ENCODE measurements around the gene SLC39A11.
"Not testable (repeated sequence)": the region's sequence is repeated elsewhere in the genome, so short reads cannot be mapped to it uniquely, and the experiment has no call there.

The SLC39A11 gene

DNA sequence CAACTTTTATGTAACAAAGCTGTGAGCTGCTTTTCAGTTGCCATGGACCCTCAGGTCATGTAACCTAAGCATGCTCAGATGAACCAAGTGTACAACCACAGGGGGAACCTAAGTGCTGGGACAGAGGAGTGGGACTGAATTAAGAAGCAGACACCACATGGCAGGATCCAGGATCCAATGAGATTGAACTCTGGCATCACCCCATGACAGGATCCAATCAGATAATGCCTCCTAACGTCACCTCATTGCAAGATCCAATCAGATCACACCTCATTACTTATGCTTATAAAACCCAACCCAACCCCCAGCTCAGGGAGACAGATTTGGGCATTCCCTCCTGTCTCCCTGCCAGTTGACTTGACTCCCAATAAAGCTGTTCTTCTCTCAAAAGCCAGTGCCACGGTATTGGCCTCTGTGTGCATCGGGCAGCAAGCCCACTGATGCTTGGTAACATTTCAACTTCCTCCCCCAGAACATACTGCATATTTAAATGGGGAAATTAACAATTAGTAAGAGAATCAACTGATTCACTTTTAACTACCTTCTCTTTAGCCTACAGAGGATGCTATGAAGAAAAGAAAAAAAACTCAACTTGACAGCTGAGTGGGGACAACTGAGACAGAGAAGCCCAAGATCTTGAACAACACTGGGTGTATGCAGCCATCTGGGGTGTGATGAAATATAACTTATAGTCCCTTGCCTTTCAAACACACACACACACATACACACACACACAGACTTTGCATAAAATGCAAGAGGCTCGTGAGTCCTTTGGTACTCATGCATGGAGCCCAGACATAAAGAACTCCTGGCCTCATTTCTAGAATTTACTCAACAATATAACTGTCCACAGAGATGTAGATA, 148.4 kb downstream of the SLC39A11 start:
- DNase-seq: no peak

DNA sequence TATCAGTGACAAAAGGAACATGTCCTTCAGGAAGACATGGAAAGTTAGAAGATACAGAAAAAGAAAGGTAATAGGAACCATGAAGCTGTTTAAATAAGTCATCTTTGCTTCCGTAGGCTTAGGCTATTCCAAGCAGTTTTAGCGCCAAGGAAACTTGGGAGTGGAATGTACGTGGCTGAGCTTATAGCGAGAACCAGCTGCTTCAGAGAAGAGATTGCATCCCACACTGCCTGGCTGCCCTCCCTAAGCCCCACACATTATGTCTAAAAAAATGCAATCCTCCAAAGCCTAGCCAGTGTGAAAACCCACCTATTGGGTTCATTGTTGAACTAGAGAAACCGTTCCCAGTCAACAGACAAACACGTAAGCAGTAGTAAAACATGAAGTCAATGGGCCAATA, 149.9 kb downstream of the SLC39A11 start:
- no peak for DNase-seq

DNA sequence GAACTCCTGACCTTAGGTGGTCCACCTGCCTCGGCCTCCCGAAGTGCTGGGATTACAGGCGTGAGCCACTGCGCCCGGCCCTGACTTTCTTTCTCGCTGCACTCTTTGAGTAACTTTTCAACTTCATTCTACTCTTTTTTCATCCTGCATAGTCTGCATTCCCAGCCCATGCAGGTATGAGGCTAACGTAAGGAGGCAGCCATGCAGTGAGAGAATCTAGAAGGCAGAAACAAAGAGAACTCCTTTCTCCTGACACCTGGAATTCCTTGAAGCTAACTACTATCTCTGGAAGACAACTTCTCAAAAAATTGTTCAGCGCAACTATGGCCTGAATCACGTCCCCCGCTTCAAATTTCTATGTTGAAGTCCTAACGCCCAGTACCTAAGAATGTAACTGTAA, 152.0 kb downstream of the SLC39A11 start:
- no peak for DNase-seq

DNA sequence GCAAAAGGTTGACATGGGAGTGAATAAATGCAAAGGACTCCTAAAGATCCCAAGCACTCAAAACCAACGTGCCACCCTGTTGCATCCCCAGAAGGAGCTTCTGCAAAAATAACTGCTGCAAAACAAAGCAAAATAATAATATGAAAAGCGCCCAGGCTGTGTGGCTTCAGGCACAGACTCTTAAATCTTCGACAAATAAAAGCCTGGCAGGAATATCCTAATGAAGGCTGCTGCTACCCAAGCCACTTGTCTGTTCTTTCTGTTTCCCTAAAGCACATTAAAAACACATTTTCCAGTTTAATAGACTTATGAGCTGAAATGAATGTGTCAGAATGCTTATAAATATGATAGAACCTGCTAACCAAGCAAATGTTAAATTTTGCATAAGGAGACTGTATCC, 154.0 kb downstream of the SLC39A11 start:
- DNase-seq: no peak

DNA sequence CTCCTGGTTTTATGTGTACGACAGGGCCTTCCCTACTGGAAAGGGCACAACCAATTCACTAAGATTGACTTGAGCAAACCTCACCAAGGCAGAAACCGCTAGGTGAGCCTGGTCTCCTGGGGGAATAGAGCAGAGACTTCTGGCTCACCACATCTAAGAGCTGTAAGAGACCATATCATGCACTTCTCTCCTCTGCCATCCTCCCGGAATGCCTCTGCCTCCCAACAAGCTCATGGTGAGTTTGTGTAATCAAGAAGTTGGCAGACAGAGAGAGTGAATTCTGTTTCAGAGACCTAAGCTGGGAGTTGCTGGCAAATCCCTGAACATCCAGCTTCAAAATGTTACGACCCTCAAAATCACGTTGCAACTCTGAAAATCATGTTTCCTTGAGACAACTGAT, 154.8 kb downstream of the SLC39A11 start:
- no peak for DNase-seq

DNA sequence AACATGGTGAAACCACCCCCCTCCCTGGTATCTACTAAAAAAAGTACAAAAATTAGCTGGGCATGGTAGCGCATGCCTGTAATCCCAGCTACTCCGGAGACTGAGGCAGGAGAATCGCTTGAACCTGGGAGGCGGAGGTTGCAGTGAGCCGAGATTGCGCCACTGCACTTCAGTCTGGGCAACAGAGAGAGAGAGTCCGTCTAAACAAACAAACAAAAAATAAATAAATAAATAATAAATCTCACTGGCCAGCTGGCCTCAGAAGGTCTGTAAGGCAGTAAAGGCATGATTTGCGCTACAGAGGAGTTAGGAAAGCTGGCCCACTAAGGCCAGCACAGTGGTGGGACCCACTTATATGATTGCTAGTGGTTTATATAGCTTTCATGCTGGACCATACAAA, 155.2 kb downstream of the SLC39A11 start:
- not testable (repeated sequence) for DNase-seq

DNA sequence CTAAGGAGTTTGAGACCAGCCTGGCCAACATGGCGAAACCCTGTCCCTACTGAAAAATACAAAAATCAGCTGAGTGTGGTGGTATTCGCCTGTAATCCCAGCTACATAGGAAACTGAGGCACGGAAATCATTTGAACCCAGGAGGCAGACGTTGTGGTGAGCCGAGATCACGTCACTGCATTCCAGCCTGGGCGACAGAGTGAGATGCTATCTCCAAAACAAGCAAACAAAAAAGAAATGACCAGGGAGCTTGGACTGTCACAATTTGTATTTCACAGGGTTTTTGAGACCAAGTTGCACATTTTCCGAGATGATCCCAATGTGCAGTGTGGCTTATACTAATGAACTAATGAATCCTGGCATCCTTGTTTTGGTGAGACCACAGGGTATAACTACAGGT, 156.5 kb downstream of the SLC39A11 start:
- DNase-seq: no peak

DNA sequence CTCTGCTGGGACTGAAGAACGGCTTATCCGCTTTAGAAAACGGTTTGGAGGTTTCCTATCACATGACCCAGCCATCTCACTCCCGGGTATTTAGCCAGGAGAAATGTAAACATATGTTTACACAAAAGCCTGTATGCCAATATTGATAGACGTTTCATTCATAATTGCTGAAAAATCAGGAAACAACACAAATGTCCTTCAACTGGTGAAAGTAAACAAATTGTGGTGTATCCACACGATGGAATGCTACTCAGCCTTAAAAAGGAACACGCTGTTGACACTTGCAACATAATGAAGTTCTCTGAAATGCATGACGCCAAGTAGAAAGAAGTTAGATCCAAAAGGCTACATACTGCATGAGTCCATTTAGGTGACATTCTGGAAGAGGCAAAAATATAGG, 157.6 kb downstream of the SLC39A11 start:
- DNase-seq: no peak

DNA sequence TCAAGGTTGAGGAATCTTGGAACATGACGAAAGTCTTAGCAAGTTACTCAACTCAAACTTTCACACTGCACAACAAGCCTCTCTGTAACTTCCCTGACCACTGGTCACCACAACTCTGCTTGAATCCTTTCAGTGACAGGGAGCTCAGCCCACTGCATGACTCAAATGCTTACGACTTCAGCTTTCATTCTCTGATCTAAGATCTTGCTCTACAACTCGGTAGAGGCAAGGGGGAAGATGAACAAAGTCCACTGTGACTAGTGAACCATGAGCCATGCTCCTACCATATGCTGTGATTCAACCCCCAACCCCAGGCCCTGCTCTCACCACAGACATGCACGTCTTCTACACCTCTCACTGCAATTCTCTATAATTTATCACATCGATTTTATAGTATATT, 160.9 kb downstream of the SLC39A11 start:
- no peak for DNase-seq

DNA sequence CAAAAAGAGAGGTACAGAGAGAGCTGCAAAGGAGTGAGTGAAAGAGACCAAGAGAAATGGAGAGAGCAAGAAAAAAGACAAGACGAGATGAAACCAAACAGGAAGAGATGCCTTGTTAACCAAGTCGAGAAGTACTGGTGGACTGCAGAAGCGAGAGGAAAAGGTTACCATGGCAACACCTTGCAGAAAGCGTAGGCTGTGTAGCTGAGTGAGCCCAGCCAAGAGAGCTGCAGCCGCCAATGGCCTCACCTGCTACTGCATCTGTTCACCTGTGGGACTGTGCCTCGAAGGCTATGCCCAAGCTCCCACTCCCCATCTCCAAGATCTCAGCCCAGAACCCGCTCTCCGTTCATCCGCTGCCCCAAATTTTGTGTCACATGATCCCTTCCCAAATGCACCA, 161.3 kb downstream of the SLC39A11 start:
- DNase-seq: peak; percentile 30

DNA sequence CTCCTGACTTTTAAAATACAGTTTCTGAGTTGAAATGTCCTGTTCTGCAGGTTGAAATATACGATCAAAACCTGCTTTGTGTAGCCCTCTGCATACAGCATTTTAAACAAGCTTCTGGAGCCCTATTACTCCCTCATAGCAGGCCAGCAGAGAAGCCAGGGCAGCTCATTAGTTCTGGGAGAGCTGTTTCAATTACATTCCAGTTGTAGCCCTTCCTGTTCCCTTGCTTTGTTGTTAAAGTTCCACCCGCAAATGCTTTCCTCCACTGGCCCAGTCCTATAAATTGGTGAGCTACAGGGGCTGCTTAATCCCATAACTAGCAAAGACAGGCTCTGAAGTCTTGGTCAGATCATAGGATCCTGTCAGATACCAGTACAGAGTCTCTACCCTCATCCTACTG, 162.5 kb downstream of the SLC39A11 start:
- DNase-seq: no peak

DNA sequence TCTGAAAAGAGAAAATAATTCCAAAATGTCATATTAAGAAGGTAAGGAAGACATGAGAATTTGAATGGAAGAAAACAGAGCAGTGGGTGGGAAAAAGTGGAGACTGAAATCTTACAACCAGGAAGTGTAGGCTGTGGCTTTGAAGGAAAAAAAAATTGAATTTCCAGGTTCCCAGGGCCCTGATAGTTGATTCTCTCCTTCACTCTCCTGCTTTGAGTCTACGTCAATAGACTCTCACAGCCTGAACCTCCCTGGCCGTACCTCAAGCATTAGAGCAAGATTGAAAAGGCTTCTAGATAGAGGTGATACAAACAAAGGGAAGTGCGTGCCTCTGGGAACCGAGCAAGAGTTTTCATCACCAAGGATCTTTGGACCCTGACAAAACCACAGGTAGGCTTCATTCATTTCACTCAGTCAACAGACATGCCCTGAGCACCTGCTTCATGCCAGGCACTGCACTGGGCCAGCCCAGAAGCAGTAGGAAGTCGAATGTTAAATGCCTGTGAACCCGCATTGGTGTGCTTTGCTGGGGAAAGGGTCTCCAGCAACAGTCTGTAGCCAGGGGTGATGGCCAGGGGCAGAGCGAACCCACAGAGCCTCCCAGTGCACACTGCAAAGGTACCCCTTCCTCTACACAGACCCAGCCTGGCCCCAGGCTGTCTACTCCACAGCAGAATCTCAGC, 163.9 kb downstream of the SLC39A11 start:
- DNase-seq: no peak

DNA sequence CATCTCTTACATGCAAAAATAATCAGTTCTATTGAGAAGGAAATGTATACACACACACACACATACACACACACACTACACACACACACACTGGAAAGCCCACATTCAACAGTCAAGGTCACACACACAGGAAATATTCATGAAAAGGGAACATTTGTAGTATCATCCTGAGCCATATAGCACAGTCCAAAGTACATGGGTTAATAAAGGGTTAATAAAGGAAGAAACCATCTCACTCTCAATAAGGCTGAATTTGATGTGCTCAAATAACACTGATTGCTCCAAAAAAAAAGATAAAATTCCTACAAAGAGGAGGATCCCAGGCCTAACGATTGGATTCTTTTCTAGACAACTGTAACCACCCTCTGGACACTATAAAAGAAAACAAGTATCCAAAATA, 164.7 kb downstream of the SLC39A11 start:
- no peak for DNase-seq

DNA sequence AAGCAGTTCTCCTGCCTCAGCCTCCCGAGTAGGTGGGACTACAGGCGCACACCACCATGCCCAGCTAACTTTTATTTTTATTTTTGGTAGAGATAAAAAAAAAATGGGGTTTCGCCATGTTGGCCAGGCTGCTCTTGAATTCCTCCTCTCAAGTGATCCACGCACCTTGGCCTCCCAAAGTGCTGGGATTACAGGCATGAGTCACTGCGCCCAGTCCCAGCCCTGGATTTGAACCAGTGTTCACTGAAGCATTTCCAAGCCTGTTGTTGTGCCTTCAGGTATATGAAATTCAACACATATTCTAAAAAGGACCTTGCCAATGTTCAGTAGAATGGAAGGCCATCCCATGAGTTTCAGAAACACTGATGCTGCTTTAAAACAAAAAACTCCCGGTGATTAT, 165.3 kb downstream of the SLC39A11 start:
- no peak for DNase-seq

DNA sequence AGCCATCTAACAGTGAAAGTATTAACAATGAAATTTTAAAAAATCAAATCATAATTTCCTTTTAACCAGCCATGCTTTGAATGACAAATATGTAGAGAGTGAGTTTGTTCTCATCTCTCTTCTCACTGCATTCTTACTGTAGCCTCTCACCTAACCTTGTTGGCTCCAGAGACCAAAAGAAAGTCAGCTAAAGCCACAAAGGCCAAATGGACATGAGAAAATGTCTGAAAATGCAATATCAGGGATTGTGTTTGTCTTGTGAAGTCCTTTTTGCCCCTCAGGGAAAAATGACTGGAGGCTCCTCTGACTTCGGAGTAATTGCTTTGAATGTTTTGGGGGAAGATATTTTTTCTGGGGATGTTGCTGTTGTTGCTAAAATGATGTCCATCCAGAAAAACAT, 166.3 kb downstream of the SLC39A11 start:
- DNase-seq: no peak

DNA sequence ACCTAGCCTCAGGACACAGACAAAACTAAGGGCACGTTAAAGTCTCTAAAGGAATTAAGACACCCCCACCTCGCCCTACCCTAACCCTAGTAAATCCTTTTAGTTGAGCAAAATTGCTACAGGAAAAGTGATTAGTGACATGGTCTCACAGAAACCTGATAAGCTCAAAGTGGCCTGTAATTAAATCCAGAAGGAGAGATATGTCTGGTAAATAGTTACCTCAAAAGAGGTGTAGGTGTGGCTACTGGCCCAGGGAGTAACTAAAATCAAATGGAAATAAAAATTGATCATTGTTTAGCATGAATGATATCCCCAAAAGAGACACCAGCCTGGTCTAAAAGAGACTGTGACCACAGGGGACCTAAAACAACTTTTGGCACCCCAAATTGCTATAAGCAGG, 168.3 kb downstream of the SLC39A11 start:
- DNase-seq: no peak

DNA sequence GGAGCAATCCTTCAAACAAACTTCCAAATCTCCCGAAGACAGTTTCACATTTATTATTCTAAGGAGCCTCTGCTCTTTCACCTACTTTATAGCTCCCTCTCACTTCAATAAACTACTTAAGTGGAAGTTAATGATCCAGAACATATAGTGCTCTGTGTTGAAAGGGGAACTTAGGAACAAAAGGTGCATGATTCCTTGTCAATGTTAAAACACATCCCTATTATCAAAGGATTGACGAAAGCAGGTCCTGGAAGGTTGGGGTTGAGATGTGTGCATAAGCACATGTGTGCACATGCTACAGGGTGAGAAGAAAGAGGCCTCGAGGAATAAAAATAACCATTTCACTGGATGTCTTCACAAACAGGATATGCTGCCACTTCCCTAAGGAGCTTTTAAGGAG, 170.3 kb downstream of the SLC39A11 start:
- no peak for DNase-seq

DNA sequence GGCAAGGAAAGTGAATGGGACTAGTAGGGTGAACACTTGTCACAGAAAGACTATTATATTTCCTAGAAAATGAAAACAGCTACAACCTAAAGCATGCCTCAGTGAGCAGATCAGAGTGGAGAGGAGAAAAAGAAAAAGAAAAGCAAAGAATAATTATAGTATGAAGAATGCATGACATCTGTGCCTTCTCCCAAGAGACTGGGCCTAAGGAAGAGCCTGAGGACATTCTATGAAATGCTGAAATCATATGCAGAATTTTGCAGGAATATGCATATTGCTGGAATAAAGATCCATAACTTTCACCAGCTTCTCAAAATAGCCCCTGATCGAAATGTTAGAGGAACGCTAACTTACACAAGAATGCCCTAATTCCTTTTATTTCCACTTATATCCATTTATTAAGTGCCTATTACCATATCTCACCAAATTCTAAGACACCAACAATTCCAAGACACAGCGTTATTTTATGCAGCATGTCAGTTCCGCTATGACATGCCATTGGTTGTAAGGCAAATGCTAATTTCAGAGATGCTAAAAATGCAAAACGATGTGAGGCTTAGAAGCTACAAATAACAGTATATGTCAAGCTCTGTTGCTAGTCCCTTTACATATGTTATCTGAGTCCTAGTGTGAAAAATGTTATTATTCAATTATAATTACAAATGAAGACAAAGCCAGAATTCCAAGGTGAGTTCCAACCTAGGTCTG, 171.0 kb downstream of the SLC39A11 start:
- no peak for DNase-seq

DNA sequence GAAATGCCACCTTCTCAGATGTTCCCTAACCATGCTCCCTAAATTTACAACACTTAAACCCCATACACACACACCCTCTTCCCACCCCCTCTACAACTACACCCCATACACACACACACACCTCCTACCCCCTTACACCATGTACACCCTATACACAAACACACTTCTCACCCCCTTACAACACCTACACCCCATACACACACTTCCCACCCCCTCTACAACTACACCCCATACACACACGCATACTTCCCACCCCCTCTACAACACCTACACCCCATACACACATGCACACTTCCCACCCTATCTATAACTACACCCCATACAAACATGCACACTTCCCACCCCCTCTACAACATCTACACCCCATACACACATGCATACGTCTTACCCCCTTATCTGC, 172.0 kb downstream of the SLC39A11 start:
- DNase-seq: no peak

DNA sequence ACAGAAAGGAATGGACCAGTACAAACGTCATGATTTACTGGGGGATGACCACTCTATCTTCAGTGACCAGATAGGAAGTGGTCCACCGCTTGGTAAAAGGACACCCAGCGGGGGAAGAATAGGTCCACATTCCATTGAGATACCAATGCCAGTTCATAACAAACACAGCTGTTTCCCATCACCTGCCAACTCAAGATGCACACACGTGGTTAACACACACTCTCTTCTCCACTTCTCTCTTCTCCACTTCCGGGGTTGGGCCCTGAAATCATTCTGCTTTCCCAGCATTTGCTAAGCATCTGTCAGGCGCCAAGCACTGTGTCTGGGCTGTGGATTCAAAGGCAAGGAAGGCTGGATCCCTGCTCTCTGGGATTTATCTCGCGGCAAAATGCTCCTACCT, 175.5 kb downstream of the SLC39A11 start:
- no peak for DNase-seq

DNA sequence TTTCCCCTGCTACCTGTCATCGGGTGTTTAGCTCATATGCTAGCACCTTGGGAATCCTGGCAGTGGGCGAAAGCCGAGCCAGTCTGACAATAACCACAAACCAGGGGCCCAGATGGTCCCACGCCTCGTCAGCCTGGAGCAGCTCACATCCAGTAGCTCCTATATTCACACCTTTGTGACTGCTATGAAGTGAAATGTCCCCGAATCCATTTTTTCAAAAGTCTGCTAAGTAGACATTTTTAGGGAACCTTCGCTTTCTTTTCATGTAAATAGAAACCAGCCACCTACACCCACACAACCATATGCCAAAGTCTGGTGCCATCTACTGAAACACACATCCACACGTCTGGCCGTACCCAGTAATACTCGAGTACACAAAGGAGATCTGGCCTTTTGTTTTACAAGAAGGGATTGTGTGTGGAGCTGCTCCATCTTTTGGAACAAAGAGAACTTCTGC, 176.8 kb downstream of the SLC39A11 start:
- DNase-seq: no peak

DNA sequence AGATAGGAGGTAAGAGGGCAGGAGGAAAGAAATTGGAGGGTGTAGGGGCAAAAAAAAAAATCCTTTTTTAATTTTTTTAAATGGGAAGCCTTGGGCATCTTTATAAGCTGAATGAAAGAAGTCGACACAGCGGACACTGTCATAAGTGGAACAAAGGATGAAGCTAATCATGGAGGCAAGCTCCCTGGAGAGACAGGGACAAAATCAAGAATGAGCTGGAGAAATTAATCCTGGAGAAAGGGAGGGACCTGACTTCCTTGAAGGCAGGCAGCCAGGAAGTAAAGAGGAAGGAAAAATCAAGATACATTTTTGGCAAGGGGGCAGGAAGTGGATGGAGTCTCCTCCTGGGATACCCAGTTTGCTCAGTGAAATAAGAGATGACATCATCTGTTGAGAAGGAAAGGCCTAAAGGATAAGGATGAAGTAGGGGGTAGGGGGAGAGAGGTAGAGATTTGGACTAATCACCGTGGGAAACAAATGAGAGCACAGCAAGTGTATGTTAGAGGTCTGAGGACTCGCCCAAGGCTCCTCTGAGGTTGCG, 179.3 kb downstream of the SLC39A11 start:
- DNase-seq: no peak

DNA sequence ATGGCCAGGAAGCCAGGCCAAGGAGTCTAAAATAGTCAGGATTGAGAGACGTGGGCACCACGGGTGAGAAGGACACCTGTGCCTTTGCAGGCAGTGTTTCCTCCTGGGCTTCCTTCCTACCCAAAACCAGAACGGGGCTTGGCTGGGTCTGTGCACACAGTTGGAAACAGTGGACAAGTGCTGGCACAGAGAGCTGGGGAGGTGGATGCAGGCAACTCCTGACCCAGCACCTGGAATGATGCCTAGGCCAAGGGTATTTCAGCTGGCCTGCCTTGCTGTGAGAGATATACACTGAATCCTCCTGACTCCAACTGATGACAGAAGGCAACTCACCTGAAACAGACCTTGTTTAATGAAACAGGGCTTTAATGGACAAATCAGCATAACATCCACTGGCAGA, 186.2 kb downstream of the SLC39A11 start:
- DNase-seq: no peak

DNA sequence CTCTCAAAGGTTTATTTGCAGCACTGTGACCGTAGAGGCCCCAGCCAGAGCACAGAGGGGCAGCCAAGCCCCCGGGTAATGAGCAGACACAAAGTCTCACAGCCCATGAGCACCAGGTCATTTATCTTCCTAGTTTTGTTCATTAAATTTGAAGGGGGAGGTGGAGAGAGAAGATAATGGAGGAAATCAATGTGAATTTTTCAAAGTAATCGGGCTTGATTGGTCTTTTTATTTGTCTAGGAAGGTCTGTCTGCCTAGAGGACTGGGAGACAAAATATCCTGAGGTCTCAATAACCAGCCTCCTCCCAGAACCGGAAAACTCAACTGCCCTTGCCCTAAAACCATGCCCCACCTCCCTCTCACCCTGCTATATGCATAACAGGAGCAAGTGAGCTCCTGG, 189.0 kb downstream of the SLC39A11 start:
- DNase-seq: no peak
